CD4-positive, alpha-beta T cell (primary cell): ENCODE measurements around the gene DOCK2. TPM values are rescaled to one million over a fixed set of nuclear protein-coding genes. Genes with fewer than 3 reads are reported as not detected.
A peak's percentile ranks its signal among the peaks of the same experiment; 100 is the strongest.

Source experiments
- ATAC-seq: fragments of 200-7000 bp; cut with Tn5 transposase; one replicate; pipeline ENCODE4 v1.10.0; 2022; ENCODE audit warnings: mild to moderate bottlenecking; ENCODE audit not compliant: poor library complexity
- CTCF ChIA-PET: fragments of 350-600 bp; sonication (Branson Sonifier 250); formaldehyde crosslinking; loops from one replicate; lab custom pipeline; 2021; ENCODE audit warnings: antibody characterized with exemption, inconsistent platforms; lab: Charles Lee
- POLR2A ChIA-PET: fragments of 350-600 bp; sonication (Branson Sonifier 250); formaldehyde crosslinking; loops from one replicate; lab custom pipeline; 2021; ENCODE audit warnings: antibody characterized with exemption, inconsistent platforms; lab: Charles Lee
- DNase-seq, 14 experiments: peaks; one replicate each; pipeline ENCODE4 v3.0.0-alpha.2; 2013 to 2020; ENCODE audit warnings: mixed read lengths in 2 of 14
- H3K27ac ChIP-seq, 2 donors: one replicate each; pipeline versions ENCODE4 v1.5.1 to v1.7.0; 2013; ENCODE audit warnings: low read length in 2 of 2, low read depth in 1 of 2, mild to moderate bottlenecking in 1 of 2
- H3K27me3 ChIP-seq, 2 experiments: 1 replicate in 1 of 2; 2 replicates in 1 of 2; pipeline versions ENCODE4 v1.6.1 to v1.7.0; 2013; ENCODE audit warnings: low read length in 2 of 2, control low read depth in 1 of 2, mild to moderate bottlenecking in 1 of 2, moderate library complexity in 1 of 2; ENCODE audit not compliant: insufficient read depth in 2 of 2, control insufficient read depth in 1 of 2
- H3K36me3 ChIP-seq: one replicate; pipeline ENCODE4 v1.6.1; 2013; ENCODE audit warnings: low read length, control low read depth; ENCODE audit not compliant: insufficient read depth
- H3K4me1 ChIP-seq: one replicate; pipeline ENCODE4 v1.6.1; 2013; ENCODE audit warnings: low read length, control low read depth; ENCODE audit not compliant: insufficient read depth
- H3K4me3 ChIP-seq: one replicate; pipeline ENCODE4 v1.5.1; 2013; ENCODE audit warnings: mild to moderate bottlenecking, low read length, moderate library complexity
- H3K9me3 ChIP-seq, 2 experiments: 1 replicate in 1 of 2; 2 replicates in 1 of 2; pipeline versions ENCODE4 v1.6.1 to v1.7.0; 2013; ENCODE audit warnings: low read length in 2 of 2, mild to moderate bottlenecking in 2 of 2, control low read depth in 1 of 2, moderate library complexity in 1 of 2; ENCODE audit not compliant: control insufficient read depth in 1 of 2, insufficient read depth in 1 of 2
- H3K27ac Mint-ChIP-seq: one replicate; pipeline ENCODE4 v1.8.0; 2020; ENCODE audit warnings: mixed read lengths
- H3K27me3 Mint-ChIP-seq: one replicate; pipeline ENCODE4 v1.8.0; 2021; ENCODE audit warnings: mixed read lengths
- H3K36me3 Mint-ChIP-seq: one replicate; pipeline ENCODE4 v1.8.0; 2021; ENCODE audit warnings: low read depth, mixed read lengths
- H3K4me1 Mint-ChIP-seq: one replicate; pipeline ENCODE4 v1.8.0; 2021; ENCODE audit warnings: low read depth, mixed read lengths
- H3K4me3 Mint-ChIP-seq: one replicate; pipeline ENCODE4 v1.8.0; 2020; ENCODE audit warnings: mild to moderate bottlenecking, mixed read lengths
- H3K9me3 Mint-ChIP-seq: one replicate; pipeline ENCODE4 v1.8.0; 2020; ENCODE audit warnings: mixed read lengths
- intact Hi-C, 2 experiments: fragments of 100-400 bp; cut with DNase I in 1 of 2; cut with micrococcal nuclease in 1 of 2; formaldehyde crosslinking; loops; one replicate each; pipeline versions ENCODE4 v1.15.1 to v1.9.0; 2023 to 2025; cut with DNase I, micrococcal nuclease
- polyA plus RNA-seq, 2 donors: library from polyadenylated mRNA; unstranded; fragments of 120-200 nt; gene quantifications; one replicate each; pipeline ENCODE4 v1.2.1, GENCODE V29; 2013
- total RNA-seq, 174 experiments: library from RNA in 2 of 174; stranded (reverse) in 2 of 174; gene quantifications; one replicate each; pipeline ENCODE4 v1.2.3 and lab custom pipeline; 2021 to 2026
- TF ChIP-seq, protein P1 (sequence below): fragments of 200-600 bp; IDR thresholded peaks from one replicate; pipeline ENCODE4 v1.8.0; 2022; ENCODE audit warnings: antibody characterized with exemption, mild to moderate bottlenecking

DOCK2 gene
- total RNA-seq, result 100 to 1,000 TPM; 220 to 229 TPM
- 98.4 TPM for polyA plus RNA-seq (2013, experiment 1 of 2)
- polyA plus RNA-seq (2013, experiment 2 of 2), result 123 TPM
- 93.1 to 569 (median 320) reads per million in 172 experiments for total RNA-seq (lab: John Stamatoyannopoulos, UW)

DNA sequence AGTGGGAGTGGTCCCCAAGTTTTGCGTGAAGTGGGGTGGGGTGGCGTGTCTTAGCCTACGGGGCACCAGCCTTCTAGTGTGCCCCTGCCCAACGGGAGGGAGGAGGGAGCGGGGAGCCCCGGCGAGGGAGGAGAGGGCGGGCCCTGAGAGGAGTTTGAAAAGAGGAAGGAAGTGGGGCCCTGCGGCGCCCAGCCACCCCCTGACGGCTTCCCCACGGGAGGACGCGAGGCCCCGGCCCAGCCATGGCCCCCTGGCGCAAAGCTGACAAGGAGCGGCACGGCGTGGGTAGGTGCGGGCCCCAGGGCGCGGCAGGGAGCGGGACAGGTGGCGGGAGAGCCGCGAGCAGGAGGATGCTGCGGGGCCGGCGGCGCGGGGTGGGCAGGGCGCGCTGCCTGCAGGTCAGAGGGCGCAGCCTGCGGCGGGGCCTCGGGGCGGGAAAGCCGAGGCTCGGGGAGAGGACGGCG lies at the start of gene DOCK2:
DOCK2 (plus strand) TSS at position 191 of the 464 bp plus-strand sequence; CDS start at position 243, 52 bp downstream.
- peak; percentile 26 to 80 (median 62) for DNase-seq
- H3K27ac ChIP-seq, result peak within 1 kb of the TSS; percentile 80 to 87
- H3K36me3 ChIP-seq, result peaks cover 12% of the 10 kb centered on the region
- Mint-ChIP-seq H3K27ac (peak within 1 kb of the TSS; percentile 97), H3K4me1 (peaks cover 60% of the 10 kb centered on the region), H3K27me3 (no peaks in the 10 kb centered on the region), H3K4me3 (peak within 1 kb of the TSS; percentile 95), H3K9me3 (peaks cover 5% of the 10 kb centered on the region), H3K36me3 (peaks cover 49% of the 10 kb centered on the region)
- H3K4me1 ChIP-seq, result peaks cover 47% of the 10 kb centered on the region
- CTCF ChIA-PET, result interaction anchor here (1.3 kb wide), 1 partner anchor 52 kb away, joined by 3 read pairs; no protein-coding TSS in a partner anchor
- TF ChIP-seq, protein P1, sequence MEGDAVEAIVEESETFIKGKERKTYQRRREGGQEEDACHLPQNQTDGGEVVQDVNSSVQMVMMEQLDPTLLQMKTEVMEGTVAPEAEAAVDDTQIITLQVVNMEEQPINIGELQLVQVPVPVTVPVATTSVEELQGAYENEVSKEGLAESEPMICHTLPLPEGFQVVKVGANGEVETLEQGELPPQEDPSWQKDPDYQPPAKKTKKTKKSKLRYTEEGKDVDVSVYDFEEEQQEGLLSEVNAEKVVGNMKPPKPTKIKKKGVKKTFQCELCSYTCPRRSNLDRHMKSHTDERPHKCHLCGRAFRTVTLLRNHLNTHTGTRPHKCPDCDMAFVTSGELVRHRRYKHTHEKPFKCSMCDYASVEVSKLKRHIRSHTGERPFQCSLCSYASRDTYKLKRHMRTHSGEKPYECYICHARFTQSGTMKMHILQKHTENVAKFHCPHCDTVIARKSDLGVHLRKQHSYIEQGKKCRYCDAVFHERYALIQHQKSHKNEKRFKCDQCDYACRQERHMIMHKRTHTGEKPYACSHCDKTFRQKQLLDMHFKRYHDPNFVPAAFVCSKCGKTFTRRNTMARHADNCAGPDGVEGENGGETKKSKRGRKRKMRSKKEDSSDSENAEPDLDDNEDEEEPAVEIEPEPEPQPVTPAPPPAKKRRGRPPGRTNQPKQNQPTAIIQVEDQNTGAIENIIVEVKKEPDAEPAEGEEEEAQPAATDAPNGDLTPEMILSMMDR, result no peak
- peak within 1 kb of the TSS; percentile 89 for H3K4me3 ChIP-seq
- POLR2A ChIA-PET, result interaction anchor here (0.6 to 2.3 kb wide), 6 partner anchors 11 to 1057 kb away, joined by 3 to 36 read pairs (median 10); partner anchors contain the start of genes PANK3 and SPDL1
- no peaks in the 10 kb centered on the region for H3K27me3 ChIP-seq
- H3K9me3 ChIP-seq, result no peaks in the 10 kb centered on the region
- ATAC-seq, result peak; percentile 75
- intact Hi-C loops, result loop anchor here (1.0 to 5.0 kb wide), 3 partner anchors 50 to 1055 kb away; partner anchors contain the start of gene SPDL1 (in 1 of the 2)

DNA sequence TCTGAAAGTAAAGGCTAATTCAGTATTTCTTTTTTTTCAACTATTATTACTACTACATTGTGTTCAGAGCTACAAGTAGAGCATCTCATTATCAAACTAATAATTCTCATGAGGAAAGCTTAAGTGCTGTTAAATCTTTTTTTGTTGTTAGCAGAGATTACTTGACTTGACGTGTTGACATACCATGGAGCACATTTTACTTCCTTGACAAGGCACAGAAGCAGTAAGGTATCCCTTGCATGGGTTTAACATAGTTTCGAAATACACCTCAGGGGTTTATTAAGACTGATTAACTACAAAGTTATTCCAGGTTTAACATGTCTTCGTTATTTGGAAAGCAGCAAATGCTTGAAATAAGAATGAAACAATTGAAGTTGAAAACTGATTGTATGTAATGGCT lies 46.5 kb upstream of the DOCK2 start:
- no peak overlapping the region for H3K4me3 ChIP-seq
- H3K4me1 ChIP-seq, result no peaks in the 10 kb centered on the region
- no peaks in the 10 kb centered on the region for H3K9me3 ChIP-seq
- H3K9me3 Mint-ChIP-seq, result no peaks in the 10 kb centered on the region
- no peaks in the 10 kb centered on the region for H3K27me3 Mint-ChIP-seq
- POLR2A ChIA-PET, result no interaction called here
- H3K36me3 Mint-ChIP-seq, result peaks cover 69% of the 10 kb centered on the region
- TF ChIP-seq, protein P1, result no peak
- intact Hi-C loops, result no loop called here
- peaks cover 12% of the 10 kb centered on the region for H3K4me1 Mint-ChIP-seq
- ATAC-seq, result no peak
- no peak overlapping the region for H3K27ac Mint-ChIP-seq
- no peak overlapping the region for H3K4me3 Mint-ChIP-seq
- peaks cover 46% of the 10 kb centered on the region for H3K36me3 ChIP-seq
- CTCF ChIA-PET, result no interaction called here
- H3K27me3 ChIP-seq, result no peaks in the 10 kb centered on the region
- no peak for DNase-seq
- H3K27ac ChIP-seq, result no peak overlapping the region

DNA sequence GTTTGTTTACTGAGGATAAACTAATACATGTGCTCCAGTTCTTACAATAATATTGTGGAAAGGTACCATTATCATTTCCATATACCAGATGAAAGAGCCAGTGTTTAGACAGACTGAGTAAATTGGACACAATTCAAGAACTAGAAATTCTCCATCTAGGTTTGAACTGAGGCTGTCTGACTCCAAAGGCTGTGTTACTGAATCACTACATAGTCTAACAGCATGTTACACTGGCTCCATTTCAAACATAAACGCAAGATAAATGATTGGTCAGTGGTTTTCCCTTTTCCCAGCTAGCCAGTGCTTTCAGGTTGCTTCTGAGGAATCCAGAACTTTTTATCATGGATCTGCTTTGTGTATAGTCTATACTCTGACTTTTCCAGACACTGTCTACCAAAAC lies 45.4 kb upstream of the DOCK2 start:
- no peak overlapping the region for H3K4me3 ChIP-seq
- H3K27me3 Mint-ChIP-seq, result no peaks in the 10 kb centered on the region
- no peak for ATAC-seq
- no peaks in the 10 kb centered on the region for H3K4me1 ChIP-seq
- DNase-seq, result no peak
- H3K4me1 Mint-ChIP-seq, result peaks cover 2% of the 10 kb centered on the region
- H3K27ac Mint-ChIP-seq, result no peak overlapping the region
- no peak overlapping the region for H3K27ac ChIP-seq
- POLR2A ChIA-PET, result no interaction called here
- intact Hi-C loops, result no loop called here
- no peak overlapping the region for H3K4me3 Mint-ChIP-seq
- CTCF ChIA-PET, result no interaction called here
- peaks cover 46% of the 10 kb centered on the region for H3K36me3 ChIP-seq
- TF ChIP-seq, protein P1, result no peak
- H3K9me3 Mint-ChIP-seq, result no peaks in the 10 kb centered on the region
- H3K27me3 ChIP-seq, result no peaks in the 10 kb centered on the region
- peaks cover 79% of the 10 kb centered on the region for H3K36me3 Mint-ChIP-seq
- no peaks in the 10 kb centered on the region for H3K9me3 ChIP-seq
